HG03575 (cell line): ENCODE measurements around the gene TNFSF4.
"Not testable (repeated sequence)": the region's sequence is repeated elsewhere in the genome, so short reads cannot be mapped to it uniquely, and the experiment has no call there.

Experiments used
- ATAC-seq: cut with Tn5 transposase; IDR thresholded peaks from one replicate; pipeline ENCODE4 v1.9.1; 2021; ENCODE audit not compliant: unreplicated experiment, insufficient number of reproducible peaks, low FRiP score; ENCODE audit errors: extremely low read depth

TNFSF4 gene

GRCh38 chr1:173173388-173173787 is 33.7 kb downstream of the TNFSF4 start:
- ATAC-seq, result no peak

- ATAC-seq, result no peak
Observed at GRCh38 chr1:173171152-173171551, 36.0 kb downstream of the TNFSF4 start.

GRCh38 chr1:173168941-173169340 is 38.2 kb downstream of the TNFSF4 start:
- ATAC-seq, result no peak

- no peak for ATAC-seq
Observed at GRCh38 chr1:173164686-173165085, 42.4 kb downstream of the TNFSF4 start.

- no peak for ATAC-seq
Observed at GRCh38 chr1:173164178-173164577, 43.0 kb downstream of the TNFSF4 start.

GRCh38 chr1:173163222-173163621 is 43.9 kb downstream of the TNFSF4 start:
- ATAC-seq, result no peak

- ATAC-seq, result no peak
Observed at GRCh38 chr1:173162601-173163000, 44.5 kb downstream of the TNFSF4 start.

- no peak for ATAC-seq
Observed at GRCh38 chr1:173161510-173162221, 45.5 kb downstream of the TNFSF4 start.

- not testable (repeated sequence) for ATAC-seq
Observed at GRCh38 chr1:173153964-173154363, 53.2 kb downstream of the TNFSF4 start.

GRCh38 chr1:173153503-173153902 is 53.6 kb downstream of the TNFSF4 start:
- no peak for ATAC-seq

- ATAC-seq, result no peak
Observed at GRCh38 chr1:173152598-173152997, 54.5 kb downstream of the TNFSF4 start.

GRCh38 chr1:173150795-173151194 is 56.3 kb downstream of the TNFSF4 start:
- no peak for ATAC-seq

- no peak for ATAC-seq
Observed at GRCh38 chr1:173149887-173150286, 57.2 kb downstream of the TNFSF4 start.

- no peak for ATAC-seq
Observed at GRCh38 chr1:173148971-173149370, 58.2 kb downstream of the TNFSF4 start.

- no peak for ATAC-seq
Observed at GRCh38 chr1:173148545-173148944, 58.6 kb downstream of the TNFSF4 start.

GRCh38 chr1:173140733-173141132 is 66.4 kb downstream of the TNFSF4 start:
- no peak for ATAC-seq

- no peak for ATAC-seq
Observed at GRCh38 chr1:173139706-173140105, 67.4 kb downstream of the TNFSF4 start.

- no peak for ATAC-seq
Observed at GRCh38 chr1:173137107-173137706, 69.9 kb downstream of the TNFSF4 start.

GRCh38 chr1:173134800-173135199 is 72.3 kb downstream of the TNFSF4 start:
- no peak for ATAC-seq

GRCh38 chr1:173134029-173134428 is 73.1 kb downstream of the TNFSF4 start:
- ATAC-seq, result no peak
